ENCODE results near the gene MAP2K4.

The MAP2K4 gene

GRCh38 chr17:11990363-11990983 lies 30.2 kb upstream of the MAP2K4 start:
- no peak for DNase-seq (ENCODE audit: low read depth)
- H3K4me3 ChIP-seq (ENCODE audit: low read depth, low read length): no peak overlapping the region
- TF ChIP-seq CTCF (IDR thresholded peaks at IDR 0.05; ENCODE audit: control insufficient read depth, extremely low read depth, insufficient read depth): 0 out of 2 replicates have a peak, but pooled peaks have one; percentile 3

- DNase-seq (ENCODE audit: low read depth): no peak
- TF ChIP-seq CTCF (IDR thresholded peaks at IDR 0.05; ENCODE audit: control insufficient read depth, extremely low read depth, insufficient read depth): no peak
- H3K4me3 ChIP-seq (ENCODE audit: low read depth, low read length): no peak overlapping the region
Measured at GRCh38 chr17:11991461-11991860, 29.2 kb upstream of the MAP2K4 start.

GRCh38 chr17:11996722-11997146 lies 23.9 kb upstream of the MAP2K4 start:
- no peak for DNase-seq (ENCODE audit: low read depth)
- no peak for TF ChIP-seq CTCF (IDR thresholded peaks at IDR 0.05; ENCODE audit: control insufficient read depth, extremely low read depth, insufficient read depth)
- H3K4me3 ChIP-seq (ENCODE audit: low read depth, low read length): peak overlapping the region; percentile 96

- no peak for TF ChIP-seq CTCF (IDR thresholded peaks at IDR 0.05; ENCODE audit: control insufficient read depth, extremely low read depth, insufficient read depth)
- peak within 1 kb of the TSS; percentile 96 for H3K4me3 ChIP-seq (ENCODE audit: low read depth, low read length)
- peak; percentile 75 for DNase-seq (ENCODE audit: low read depth)
Measured at GRCh38 chr17:11997147-11997971, 23.3 kb upstream of the MAP2K4 start, which contains the start of gene ZNF18. Gene ZNF18 (minus strand): TSS chr17:11997475. CDS start chr17:11992829, 4,646 bp downstream.

- peak overlapping the region; percentile 96 for H3K4me3 ChIP-seq (ENCODE audit: low read depth, low read length)
- DNase-seq (ENCODE audit: low read depth): no peak
- no peak for TF ChIP-seq CTCF (IDR thresholded peaks at IDR 0.05; ENCODE audit: control insufficient read depth, extremely low read depth, insufficient read depth)
Measured at GRCh38 chr17:11997972-11998233, 22.8 kb upstream of the MAP2K4 start.

GRCh38 chr17:11999696-12000095 lies 21.0 kb upstream of the MAP2K4 start:
- no peak for TF ChIP-seq CTCF (IDR thresholded peaks at IDR 0.05; ENCODE audit: control insufficient read depth, extremely low read depth, insufficient read depth)
- DNase-seq (ENCODE audit: low read depth): no peak
- no peak overlapping the region for H3K4me3 ChIP-seq (ENCODE audit: low read depth, low read length)

Data from LNCaP clone FGC (cell line).